SJCRH30 (cell line): ENCODE results near the gene NCOA1. TPM values are rescaled to one million over a fixed set of nuclear protein-coding genes. Genes with fewer than 3 reads are reported as not detected.
"Not testable (repeated sequence)": the region's sequence is repeated elsewhere in the genome, so short reads cannot be mapped to it uniquely, and the experiment has no call there.

Experiments used
- DNase-seq, 2 experiments: peaks; one replicate each; pipeline ENCODE4 v3.0.0-alpha.2; 2015 to 2020
- H3K27ac ChIP-seq: fragments of 250-450 bp; sonication (Bioruptor Pico); 2 replicates; pipeline ENCODE4 v1.5.1; 2020; ENCODE audit warnings: mild to moderate bottlenecking, moderate library complexity
- H3K27me3 ChIP-seq: fragments of 250-450 bp; sonication (Bioruptor Pico); 2 replicates; pipeline ENCODE4 v1.5.1; 2020; ENCODE audit warnings: mild to moderate bottlenecking, moderate library complexity
- H3K36me3 ChIP-seq: fragments of 250-450 bp; sonication (Bioruptor Pico); 2 replicates; pipeline ENCODE4 v1.5.1; 2020; ENCODE audit warnings: mild to moderate bottlenecking, moderate library complexity
- H3K4me1 ChIP-seq: fragments of 250-450 bp; sonication (Bioruptor Pico); 2 replicates; pipeline ENCODE4 v1.5.1; 2020; ENCODE audit warnings: mild to moderate bottlenecking, moderate library complexity
- H3K4me3 ChIP-seq: fragments of 250-450 bp; sonication (Bioruptor Pico); 2 replicates; pipeline ENCODE4 v1.5.1; 2020; ENCODE audit warnings: mild to moderate bottlenecking, moderate library complexity
- H3K9me3 ChIP-seq: fragments of 250-450 bp; sonication (Bioruptor Pico); replicated peaks from 2 replicates; pipeline ENCODE4 v1.5.1; 2020; ENCODE audit warnings: mild to moderate bottlenecking, moderate library complexity
- total RNA-seq: library from RNA; depleted of rRNA; stranded (reverse); fragments of >200 nt; shearing (Covaris generic); gene quantifications from 2 replicates; pipeline ENCODE4 v1.2.3, GENCODE V29; 2014

The NCOA1 gene
- total RNA-seq, 1 experiment from 2014 or later: 121 TPM

- no peak overlapping the region for H3K27ac ChIP-seq
- H3K4me3 ChIP-seq: no peak overlapping the region
Observed at GRCh38 chr2:24521162-24521857, 30.3 kb downstream of the NCOA1 start.

GRCh38 chr2:24521975-24522639 lies 31.1 kb downstream of the NCOA1 start:
- Histone ChIP-seq H3K4me1 (no peaks in the 10 kb centered on the region), H3K4me3 (no peak overlapping the region)
- no peak for DNase-seq

More at GRCh38 chr2:24521162-24521857, 30.3 kb downstream of the NCOA1 start:
- H3K27me3 ChIP-seq: no peaks in the 10 kb centered on the region
- DNase-seq: no peak
- H3K4me1 ChIP-seq: no peaks in the 10 kb centered on the region
- H3K9me3 ChIP-seq: 0 out of 2 replicates have a peak, but pooled peaks cover 3% of the 10 kb centered on the region
- H3K36me3 ChIP-seq: peaks cover 33% of the 10 kb centered on the region

GRCh38 chr2:24527536-24527935 lies 36.5 kb downstream of the NCOA1 start:
- no peak for DNase-seq
- Histone ChIP-seq H3K4me1 (no peaks in the 10 kb centered on the region), H3K27me3 (no peaks in the 10 kb centered on the region), H3K27ac (no peak overlapping the region), H3K36me3 (peaks cover 22% of the 10 kb centered on the region), H3K4me3 (no peak overlapping the region), H3K9me3 (peaks cover 32% of the 10 kb centered on the region)

More at GRCh38 chr2:24521975-24522639, 31.1 kb downstream of the NCOA1 start:
- Histone ChIP-seq H3K9me3 (0 out of 2 replicates have a peak, but pooled peaks cover 3% of the 10 kb centered on the region), H3K27me3 (no peaks in the 10 kb centered on the region), H3K27ac (no peak overlapping the region), H3K36me3 (peaks cover 33% of the 10 kb centered on the region)

DNA sequence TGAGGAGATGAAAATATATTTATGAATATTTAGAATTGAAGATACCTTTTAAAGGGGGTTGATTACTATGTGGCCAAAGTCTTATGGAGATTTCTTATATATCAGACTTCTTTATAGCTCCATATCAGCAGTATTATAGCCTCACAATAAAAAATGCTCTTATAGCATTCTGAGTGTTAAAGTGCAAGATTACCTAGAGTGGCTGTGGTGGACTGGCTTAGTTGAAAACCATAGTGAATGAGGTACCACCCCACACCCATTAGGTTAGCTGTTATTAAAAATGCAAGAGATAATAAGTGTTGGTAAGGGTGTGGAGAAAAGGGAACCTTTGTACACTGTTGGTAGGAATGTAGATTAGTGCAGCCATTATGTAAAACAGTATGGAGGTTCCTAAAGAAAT lies 39.7 kb downstream of the NCOA1 start:
- no peak overlapping the region for H3K27ac ChIP-seq
- peaks cover 40% of the 10 kb centered on the region for H3K9me3 ChIP-seq
- H3K27me3 ChIP-seq: no peaks in the 10 kb centered on the region
- DNase-seq: no peak
- peaks cover 12% of the 10 kb centered on the region for H3K36me3 ChIP-seq
- H3K4me3 ChIP-seq: no peak overlapping the region
- H3K4me1 ChIP-seq: no peaks in the 10 kb centered on the region

GRCh38 chr2:24531610-24532009 lies 40.6 kb downstream of the NCOA1 start:
- H3K4me3 ChIP-seq, H3K27ac ChIP-seq, H3K27me3 ChIP-seq, DNase-seq, H3K4me1 ChIP-seq: not testable (repeated sequence)
- Histone ChIP-seq H3K36me3 (peaks cover 18% of the 10 kb centered on the region), H3K9me3 (peaks cover 42% of the 10 kb centered on the region)

- Histone ChIP-seq H3K36me3 (peaks cover 22% of the 10 kb centered on the region), H3K9me3 (peaks cover 42% of the 10 kb centered on the region)
- DNase-seq, H3K27me3 ChIP-seq, H3K4me1 ChIP-seq, H3K27ac ChIP-seq, H3K4me3 ChIP-seq: not testable (repeated sequence)
Observed at GRCh38 chr2:24532057-24532456, 41.0 kb downstream of the NCOA1 start.

GRCh38 chr2:24533574-24533973 lies 42.5 kb downstream of the NCOA1 start:
- not testable (repeated sequence) for H3K27ac ChIP-seq
- peaks cover 22% of the 10 kb centered on the region for H3K36me3 ChIP-seq
- H3K9me3 ChIP-seq: peaks cover 42% of the 10 kb centered on the region

DNA sequence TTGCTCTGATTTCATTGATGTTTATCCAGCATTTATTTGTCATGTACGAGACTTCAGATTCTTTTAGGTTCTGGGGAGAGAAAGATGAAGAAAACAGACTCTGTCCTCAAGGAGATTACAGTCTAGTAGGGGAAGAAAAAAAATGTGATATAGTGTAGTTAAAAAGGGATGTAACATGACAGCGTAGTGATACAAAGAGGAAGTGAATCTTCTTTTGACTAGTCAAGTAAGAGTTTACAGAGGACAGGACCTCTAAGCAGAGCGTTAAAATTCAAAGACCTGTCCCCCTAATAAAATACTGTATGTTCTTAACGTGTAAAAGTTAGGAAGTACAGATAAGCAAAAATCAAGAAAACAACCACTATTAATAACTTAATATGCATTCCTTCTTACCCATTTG lies 47.7 kb downstream of the NCOA1 start:
- no peak for DNase-seq
- Histone ChIP-seq H3K4me3 (no peak overlapping the region), H3K27ac (no peak overlapping the region), H3K27me3 (no peaks in the 10 kb centered on the region), H3K9me3 (peaks cover 13% of the 10 kb centered on the region; the same call in 1 of the 2 replicates), H3K36me3 (peaks cover 20% of the 10 kb centered on the region), H3K4me1 (no peaks in the 10 kb centered on the region)

More at GRCh38 chr2:24533574-24533973, 42.5 kb downstream of the NCOA1 start:
- not testable (repeated sequence) for H3K4me3 ChIP-seq, H3K27me3 ChIP-seq, H3K4me1 ChIP-seq, DNase-seq

- H3K27ac ChIP-seq: no peak overlapping the region
- no peaks in the 10 kb centered on the region for H3K4me1 ChIP-seq
- no peak overlapping the region for H3K4me3 ChIP-seq
- no peak for DNase-seq
- H3K9me3 ChIP-seq: peaks cover 13% of the 10 kb centered on the region; the same call in 1 of the 2 replicates
- no peaks in the 10 kb centered on the region for H3K27me3 ChIP-seq
- peaks cover 20% of the 10 kb centered on the region for H3K36me3 ChIP-seq
Observed at GRCh38 chr2:24539258-24539657, 48.2 kb downstream of the NCOA1 start.

DNA sequence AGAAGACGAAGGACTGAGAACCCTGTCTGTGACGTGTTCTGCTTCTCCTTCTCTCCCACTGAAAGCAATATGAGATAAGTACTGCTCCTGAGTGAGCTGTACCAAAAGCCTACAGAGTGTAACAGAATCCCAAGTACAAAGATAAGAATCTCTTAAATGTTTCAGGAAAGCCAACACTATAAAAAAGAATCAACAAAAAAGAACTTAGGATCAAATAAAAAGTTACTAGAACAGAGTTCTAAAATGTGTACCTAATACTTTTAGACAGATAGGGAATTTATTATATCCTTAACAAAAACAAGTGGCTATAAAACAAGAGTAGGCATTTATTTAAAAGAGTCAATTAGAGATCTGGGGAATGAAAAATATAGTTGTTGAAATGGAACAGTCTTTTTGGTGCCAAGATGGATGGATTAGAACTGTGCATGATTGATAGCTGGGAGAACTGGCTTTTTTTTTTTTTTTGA lies 49.0 kb downstream of the NCOA1 start:
- H3K36me3 ChIP-seq: peaks cover 20% of the 10 kb centered on the region
- H3K27me3 ChIP-seq: no peaks in the 10 kb centered on the region
- H3K9me3 ChIP-seq: peaks cover 13% of the 10 kb centered on the region
- no peak overlapping the region for H3K27ac ChIP-seq
- DNase-seq: no peak
- H3K4me1 ChIP-seq: no peaks in the 10 kb centered on the region
- no peak overlapping the region for H3K4me3 ChIP-seq

GRCh38 chr2:24541621-24542020 lies 50.6 kb downstream of the NCOA1 start:
- H3K27me3 ChIP-seq: no peaks in the 10 kb centered on the region

DNA sequence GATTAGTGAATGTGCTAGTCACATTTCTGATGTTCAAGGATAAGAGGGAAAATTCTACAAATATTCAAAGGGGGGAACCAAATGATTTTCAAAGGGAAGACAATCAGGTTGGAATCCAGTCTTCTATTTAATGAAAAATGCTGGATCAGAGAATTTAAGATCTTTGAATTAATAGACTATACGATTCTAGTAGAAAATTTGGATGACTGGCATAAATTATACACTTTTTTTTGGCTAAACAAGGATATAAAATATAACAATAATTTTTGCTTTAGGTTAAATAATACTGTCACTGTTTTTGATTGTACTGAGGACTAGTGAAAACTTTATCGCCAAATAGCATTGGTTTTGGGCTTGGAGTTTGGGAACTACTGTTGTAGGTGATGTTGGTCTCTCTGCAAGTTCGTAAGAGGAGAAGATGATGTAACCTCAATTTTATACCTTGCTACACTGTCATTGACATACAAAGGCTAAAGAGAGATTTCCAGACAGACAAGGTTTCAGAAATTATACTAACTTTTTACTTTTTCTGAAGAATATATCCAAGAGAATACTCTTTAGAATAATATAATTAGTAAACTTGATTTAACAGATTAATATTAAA lies 51.3 kb downstream of the NCOA1 start:
- H3K9me3 ChIP-seq: peaks cover 9% of the 10 kb centered on the region; the same call in 1 of the 2 replicates
- H3K36me3 ChIP-seq: peaks cover 9% of the 10 kb centered on the region
- no peak overlapping the region for H3K27ac ChIP-seq
- H3K4me3 ChIP-seq: no peak overlapping the region
- no peaks in the 10 kb centered on the region for H3K27me3 ChIP-seq
- H3K4me1 ChIP-seq: no peaks in the 10 kb centered on the region
- no peak for DNase-seq

More at GRCh38 chr2:24541621-24542020, 50.6 kb downstream of the NCOA1 start:
- H3K4me3 ChIP-seq: no peak overlapping the region
- H3K4me1 ChIP-seq: no peaks in the 10 kb centered on the region
- peaks cover 9% of the 10 kb centered on the region for H3K9me3 ChIP-seq
- no peak overlapping the region for H3K27ac ChIP-seq
- H3K36me3 ChIP-seq: peaks cover 15% of the 10 kb centered on the region
- no peak for DNase-seq

DNA sequence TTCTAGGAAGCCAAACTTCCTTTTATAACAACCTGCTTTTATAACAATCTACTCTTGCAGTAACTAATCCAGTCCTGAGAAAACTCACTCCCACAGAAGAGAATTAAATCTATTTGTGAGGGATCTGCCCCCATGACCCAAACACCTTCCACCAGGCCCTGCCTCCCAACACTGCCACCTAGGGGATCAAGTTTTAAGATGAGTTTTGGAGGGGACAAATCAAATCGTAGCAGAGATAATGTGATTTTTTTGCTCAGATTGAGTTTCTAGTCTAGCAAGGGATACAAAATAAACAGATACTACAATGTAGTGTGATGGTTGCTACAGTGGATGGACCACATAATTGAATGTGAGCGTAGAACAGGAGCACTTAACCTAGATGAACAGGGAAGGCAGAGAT lies 52.2 kb downstream of the NCOA1 start:
- DNase-seq: peak in 1 of 2 experiments; percentile 29
- H3K4me3 ChIP-seq: no peak overlapping the region
- no peaks in the 10 kb centered on the region for H3K27me3 ChIP-seq
- H3K36me3 ChIP-seq: peaks cover 6% of the 10 kb centered on the region
- H3K4me1 ChIP-seq: no peaks in the 10 kb centered on the region
- peaks cover 9% of the 10 kb centered on the region; the same call in 1 of the 2 replicates for H3K9me3 ChIP-seq
- H3K27ac ChIP-seq: no peak overlapping the region

GRCh38 chr2:24544456-24545115 lies 53.5 kb downstream of the NCOA1 start:
- H3K4me1 ChIP-seq: no peaks in the 10 kb centered on the region
- H3K27ac ChIP-seq: no peak overlapping the region
- H3K36me3 ChIP-seq: peaks cover 6% of the 10 kb centered on the region
- no peak overlapping the region for H3K4me3 ChIP-seq
- DNase-seq: no peak
- peaks cover 9% of the 10 kb centered on the region; the same call in 1 of the 2 replicates for H3K9me3 ChIP-seq
- no peaks in the 10 kb centered on the region for H3K27me3 ChIP-seq
